22Rv1 (cell line): Measurements from ENCODE around the gene GGT6.

Experiments
- ZFX ChIP-seq: fragments of 450-650 bp; IDR thresholded peaks from 2 replicates; pipeline ENCODE4 v1.6.1; 2017; ENCODE audit warnings: antibody characterized with exemption, borderline replicate concordance
- TF ChIP-seq, protein P1 (sequence below): fragments of 450-650 bp; IDR thresholded peaks from 2 replicates; pipeline ENCODE4 v1.5.1; 2017; ENCODE audit warnings: mild to moderate bottlenecking

DNA sequence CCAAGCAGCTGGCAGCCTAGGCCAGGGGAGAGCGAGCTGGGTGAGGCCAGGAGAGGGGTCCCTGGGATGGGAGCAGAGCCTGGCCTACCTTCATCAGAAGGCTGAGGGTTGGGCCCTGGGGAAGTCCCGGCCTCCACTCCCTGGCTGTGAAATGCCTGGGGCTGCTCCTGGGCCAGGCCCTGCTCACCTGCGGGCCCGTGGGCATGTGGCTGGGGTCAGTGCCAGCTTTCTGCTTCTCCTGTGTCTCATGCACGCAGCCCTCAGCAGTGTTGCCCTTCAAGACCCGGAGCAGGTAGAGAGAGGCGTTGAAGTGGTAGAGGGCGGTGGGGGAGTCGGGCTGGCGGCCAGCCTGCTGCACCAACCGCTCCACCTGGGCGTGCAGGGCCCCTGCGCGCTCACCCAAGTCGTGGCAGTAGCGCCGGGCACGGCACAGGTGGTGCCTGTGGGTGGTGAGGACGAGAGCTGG, 17.6 kb downstream of the GGT6 start:
- TF ChIP-seq, protein P1, sequence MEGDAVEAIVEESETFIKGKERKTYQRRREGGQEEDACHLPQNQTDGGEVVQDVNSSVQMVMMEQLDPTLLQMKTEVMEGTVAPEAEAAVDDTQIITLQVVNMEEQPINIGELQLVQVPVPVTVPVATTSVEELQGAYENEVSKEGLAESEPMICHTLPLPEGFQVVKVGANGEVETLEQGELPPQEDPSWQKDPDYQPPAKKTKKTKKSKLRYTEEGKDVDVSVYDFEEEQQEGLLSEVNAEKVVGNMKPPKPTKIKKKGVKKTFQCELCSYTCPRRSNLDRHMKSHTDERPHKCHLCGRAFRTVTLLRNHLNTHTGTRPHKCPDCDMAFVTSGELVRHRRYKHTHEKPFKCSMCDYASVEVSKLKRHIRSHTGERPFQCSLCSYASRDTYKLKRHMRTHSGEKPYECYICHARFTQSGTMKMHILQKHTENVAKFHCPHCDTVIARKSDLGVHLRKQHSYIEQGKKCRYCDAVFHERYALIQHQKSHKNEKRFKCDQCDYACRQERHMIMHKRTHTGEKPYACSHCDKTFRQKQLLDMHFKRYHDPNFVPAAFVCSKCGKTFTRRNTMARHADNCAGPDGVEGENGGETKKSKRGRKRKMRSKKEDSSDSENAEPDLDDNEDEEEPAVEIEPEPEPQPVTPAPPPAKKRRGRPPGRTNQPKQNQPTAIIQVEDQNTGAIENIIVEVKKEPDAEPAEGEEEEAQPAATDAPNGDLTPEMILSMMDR = no peak
- TF ChIP-seq ZFX = no peak
